Heart left ventricle (tissue), 16 donors: ENCODE results near the gene TDO2. TPM values are rescaled to one million over a fixed set of nuclear protein-coding genes. Genes with fewer than 3 reads are reported as not detected.

Experiments
- ATAC-seq, 4 donors: fragments of 200-7000 bp; cut with Tn5 transposase; one replicate each; pipeline ENCODE4 v1.9.1; 2020 to 2022; ENCODE audit warnings: moderate library complexity in 4 of 4, mild to moderate bottlenecking in 3 of 4, moderate number of reproducible peaks in 1 of 4
- DNase-seq, 5 donors: peaks; one replicate each; pipeline ENCODE4 v3.0.0-alpha.2; 2020
- H3K27ac ChIP-seq, 12 donors: fragments of 200-600 bp; sonication (generic) in 4 of 12; one replicate each; pipeline versions ENCODE4 v1.5.0 to v1.8.0; 2016 to 2022; ENCODE audit warnings: mild to moderate bottlenecking in 2 of 12
- H3K27me3 ChIP-seq, 9 donors: fragments of 200-600 bp; sonication (generic) in 2 of 9; one replicate each; pipeline versions ENCODE4 v1.5.1 to v1.8.0; 2016 to 2022; ENCODE audit warnings: mild to moderate bottlenecking in 3 of 9
- H3K36me3 ChIP-seq, 9 donors: fragments of 200-600 bp; sonication (generic) in 2 of 9; one replicate each; pipeline versions ENCODE4 v1.5.0 to v1.8.0; 2018 to 2022; ENCODE audit warnings: mild to moderate bottlenecking in 2 of 9
- H3K4me1 ChIP-seq, 12 donors: fragments of 200-600 bp; sonication (generic) in 4 of 12; one replicate each; pipeline versions ENCODE4 v1.5.0 to v1.8.0; 2016 to 2022; ENCODE audit warnings: mild to moderate bottlenecking in 3 of 12
- H3K4me3 ChIP-seq, 12 donors: fragments of 200-600 bp; sonication (generic) in 4 of 12; one replicate each; pipeline versions ENCODE4 v1.5.0 to v1.8.0; 2017 to 2022; ENCODE audit warnings: mild to moderate bottlenecking in 9 of 12, moderate library complexity in 4 of 12
- H3K9me3 ChIP-seq, 12 donors: fragments of 200-600 bp; sonication (generic) in 4 of 12; one replicate each; pipeline versions ENCODE4 v1.5.0 to v1.8.0; 2016 to 2022; ENCODE audit warnings: mild to moderate bottlenecking in 1 of 12
- POLR2A ChIP-seq, 2 donors: fragments of 450-650 bp; IDR thresholded peaks; one replicate each; pipeline ENCODE4 v1.6.1; 2017; ENCODE audit warnings: antibody characterized with exemption in 2 of 2, mild to moderate bottlenecking in 2 of 2, moderate library complexity in 2 of 2
- WGBS, 4 donors: extraction: QIAGEN DNeasy Blood & Tissue Kit in 2 of 4; methylation state at CpG; one replicate each; pipeline versions ENCODE4 v1.1.5 to v1.1.7; 2013 to 2018; 5-methylcytosine and 5-hydroxymethylcytosine counted together
- intact Hi-C, 10 donors: fragments of 100-400 bp; cut with DNase I; formaldehyde crosslinking; loops; one replicate each; pipeline versions ENCODE4 v1.11.1 to v1.14.2; 2022
- polyA plus RNA-seq, 2 donors: library from polyadenylated mRNA; stranded (reverse); fragments of 200-250 nt; gene quantifications; one replicate each; pipeline ENCODE4 v1.2.3, GENCODE V29; 2013
- total RNA-seq, 9 donors: library from RNA; depleted of rRNA in 2 of 9; stranded (reverse); fragments of >200 nt in 2 of 9; fragmentation: NEBNext Ultra II Directional in 3 of 9; extraction: Animal tissue kit (Norgen Biotek cat#: 25700) in 3 of 9; gene quantifications; one replicate each; pipeline versions ENCODE4 v1.1.0 to v1.2.4, GENCODE V29; 2016 to 2023
- TF ChIP-seq, protein P1 (sequence below), 12 donors: fragments of 200-600 bp; sonication (generic) in 4 of 12; IDR thresholded peaks; one replicate each; pipeline versions ENCODE4 v1.5.0 to v1.8.0; 2018 to 2022; ENCODE audit warnings: antibody characterized with exemption in 12 of 12, mild to moderate bottlenecking in 5 of 12
- donor health status: ischemic (EF 13 %, LVEDD 7.1; RV severe dilation, severe dysfunction).
- donor health status: healthy with polysubstance abuse.
- donor health status: DM: no; HTN: yes; CAD: no.
- donor health status: DM: no; HTN: no; CAD: no.
- donor health status: ischemic (EF 25% LVEDD 6.9; RV normal size, moderate dysfunction).
- donor health status: ischemic (EF 25% LVEDD 5.7; RV mildly dilated, moderate dysfunction).
- donor health status: healthy.
- donor health status: DM: yes; HTN: yes; CAD: no.
- donor health status: ischemic (EF 35%, LVEDD 5.7; RV mildly dilated, moderate dysfunction).
- donor health status: nonischemic (EF 11% LVEDD 7.7; RV severe dilation, severe dysfunction).
- donor health status: DM: yes; HTN: yes; CAD: no.
- donor health status: PGD.
- donor health status: ischemic (EF 29% LVEDD 5.4; RV normal size, mild dysfunction).
- donor health status: nonischemic (EF 23%, LVEDD 6.1; RV moderate dilation, normal function).

Gene TDO2
- total and polyA plus RNA-seq, 11 donors, result 0.04 to 1.5 (median 0.24) TPM; not detected in 7

DNA sequence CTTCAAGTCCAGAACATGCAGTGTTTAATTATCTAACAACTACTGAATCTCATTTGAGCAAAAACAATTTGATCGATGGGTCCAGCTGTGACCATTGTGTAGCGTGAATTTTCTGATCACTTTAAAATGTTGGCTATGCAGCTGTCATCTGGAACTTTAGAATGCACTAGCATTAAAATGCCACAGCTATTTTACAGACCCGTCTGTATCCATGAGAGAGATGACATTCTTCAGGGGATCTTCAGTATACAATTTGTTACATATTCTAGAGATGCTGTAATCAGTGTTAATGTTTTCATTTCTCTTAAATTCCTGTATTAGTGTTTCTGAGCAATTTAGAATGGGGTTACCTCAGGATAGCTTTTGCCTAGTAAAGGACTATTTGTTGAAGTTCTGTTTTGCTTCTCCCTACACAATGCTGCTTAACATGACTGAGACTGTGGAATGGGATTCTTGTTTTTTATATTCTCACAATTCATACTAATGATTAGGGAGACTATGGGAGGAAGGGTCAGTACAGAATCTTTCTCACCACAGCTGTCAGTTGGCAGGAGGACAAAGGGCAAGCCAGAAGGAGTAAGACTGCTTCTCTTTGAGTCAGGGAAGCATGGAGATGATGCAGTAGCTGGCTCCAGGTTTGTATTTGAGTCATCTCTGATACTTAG lies 63.4 kb downstream of the TDO2 start:
- H3K36me3 ChIP-seq, result no peaks in the 10 kb centered on the region
- H3K27ac ChIP-seq, result no peak overlapping the region
- WGBS, 4 donors, result 66 to 72% (median 69%) methylated on average over 3 of the region's 3 CpGs
- TF ChIP-seq, protein P1, sequence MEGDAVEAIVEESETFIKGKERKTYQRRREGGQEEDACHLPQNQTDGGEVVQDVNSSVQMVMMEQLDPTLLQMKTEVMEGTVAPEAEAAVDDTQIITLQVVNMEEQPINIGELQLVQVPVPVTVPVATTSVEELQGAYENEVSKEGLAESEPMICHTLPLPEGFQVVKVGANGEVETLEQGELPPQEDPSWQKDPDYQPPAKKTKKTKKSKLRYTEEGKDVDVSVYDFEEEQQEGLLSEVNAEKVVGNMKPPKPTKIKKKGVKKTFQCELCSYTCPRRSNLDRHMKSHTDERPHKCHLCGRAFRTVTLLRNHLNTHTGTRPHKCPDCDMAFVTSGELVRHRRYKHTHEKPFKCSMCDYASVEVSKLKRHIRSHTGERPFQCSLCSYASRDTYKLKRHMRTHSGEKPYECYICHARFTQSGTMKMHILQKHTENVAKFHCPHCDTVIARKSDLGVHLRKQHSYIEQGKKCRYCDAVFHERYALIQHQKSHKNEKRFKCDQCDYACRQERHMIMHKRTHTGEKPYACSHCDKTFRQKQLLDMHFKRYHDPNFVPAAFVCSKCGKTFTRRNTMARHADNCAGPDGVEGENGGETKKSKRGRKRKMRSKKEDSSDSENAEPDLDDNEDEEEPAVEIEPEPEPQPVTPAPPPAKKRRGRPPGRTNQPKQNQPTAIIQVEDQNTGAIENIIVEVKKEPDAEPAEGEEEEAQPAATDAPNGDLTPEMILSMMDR (IDR thresholded peaks at IDR 0.05), result no peak
- no peak for TF ChIP-seq POLR2A (IDR thresholded peaks at IDR 0.05)
- no peak overlapping the region for H3K4me3 ChIP-seq
- intact Hi-C loops, result no loop called here
- peaks cover 0 to 6% (median 0%) of the 10 kb centered on the region in 12 donors for H3K4me1 ChIP-seq
- H3K9me3 ChIP-seq, result no peaks in the 10 kb centered on the region
- DNase-seq (no peak), ATAC-seq (no peak)
- H3K27me3 ChIP-seq, result peaks cover 0 to 9% (median 0%) of the 10 kb centered on the region in 9 donors

Other genes with a start within 250 kb of the TDO2 start
- gene GUCY1A1, start 236.8 kb upstream of the TDO2 start, total RNA-seq, result 100 to 1,000 TPM in 1 of 9 donors, 10 to 100 TPM in 8; 44.0 to 103 (median 68.3) TPM
- gene GUCY1A1, start 236.8 kb upstream of the TDO2 start, polyA plus RNA-seq, result 10 to 100 TPM in 1 of 2 donors, 1 to 10 TPM in 1; 7.7 to 13.2 TPM
- 10 to 100 TPM; 14.6 to 30.7 (median 18.7) TPM for gene GUCY1B1, start 144.7 kb upstream of the TDO2 start, total RNA-seq
- 10 to 100 TPM; 12.5 to 15.1 TPM for gene GUCY1B1, start 144.7 kb upstream of the TDO2 start, polyA plus RNA-seq
- not detected for gene ASIC5, start 37.4 kb upstream of the TDO2 start, total RNA-seq
- gene ASIC5, start 37.4 kb upstream of the TDO2 start, polyA plus RNA-seq, result not detected
- gene CTSO, start 50.2 kb downstream of the TDO2 start, total RNA-seq, result 10 to 100 TPM in 4 of 9 donors, 1 to 10 TPM in 5; 3.9 to 26.0 (median 9.6) TPM
- 1 to 10 TPM; 2.6 to 3.6 TPM for gene CTSO, start 50.2 kb downstream of the TDO2 start, polyA plus RNA-seq